ENCODE data around the gene ARSA.
"Not testable (repeated sequence)": the region's sequence is repeated elsewhere in the genome, so short reads cannot be mapped to it uniquely, and the experiment has no call there.

The ARSA gene

DNA sequence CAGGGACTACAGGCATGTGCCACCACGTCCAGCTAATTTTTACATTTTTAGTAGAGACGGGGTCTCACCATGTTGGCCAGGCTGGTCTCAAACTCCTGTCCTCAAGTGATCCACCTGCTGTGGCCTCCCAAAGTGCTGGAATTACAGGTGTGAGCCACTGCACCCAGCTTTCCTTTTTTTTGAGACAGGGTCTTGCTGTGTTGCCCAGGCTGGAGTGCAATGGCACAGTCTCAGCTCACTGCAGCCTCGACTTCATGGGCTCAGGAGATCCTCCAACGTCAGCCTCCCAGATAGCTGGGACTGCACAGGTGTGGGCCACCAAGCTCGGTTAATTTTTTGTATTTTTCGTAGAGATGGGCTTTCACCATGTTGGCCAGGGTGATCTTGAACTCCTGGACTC lies 26.7 kb upstream of the ARSA start:
- H3K27ac ChIP-seq (ENCODE audit: low read depth in 2 of 2, low read length in 2 of 2); H3K4me3 ChIP-seq (ENCODE audit: low read length in 2 of 2); H3K27me3 ChIP-seq (ENCODE audit: control insufficient read depth in 2 of 2, insufficient read depth in 2 of 2, low read length in 2 of 2); H3K36me3 ChIP-seq (ENCODE audit: control insufficient read depth in 2 of 2, insufficient read depth in 2 of 2, low read length in 2 of 2); H3K9ac ChIP-seq (ENCODE audit: low read depth in 1 of 2, low read length in 2 of 2); H3K4me1 ChIP-seq (ENCODE audit: control insufficient read depth in 2 of 2, insufficient read depth in 2 of 2, low read length in 2 of 2); H3K9me3 ChIP-seq (ENCODE audit: control insufficient read depth in 2 of 2, low read length in 2 of 2): not testable (repeated sequence)

DNA sequence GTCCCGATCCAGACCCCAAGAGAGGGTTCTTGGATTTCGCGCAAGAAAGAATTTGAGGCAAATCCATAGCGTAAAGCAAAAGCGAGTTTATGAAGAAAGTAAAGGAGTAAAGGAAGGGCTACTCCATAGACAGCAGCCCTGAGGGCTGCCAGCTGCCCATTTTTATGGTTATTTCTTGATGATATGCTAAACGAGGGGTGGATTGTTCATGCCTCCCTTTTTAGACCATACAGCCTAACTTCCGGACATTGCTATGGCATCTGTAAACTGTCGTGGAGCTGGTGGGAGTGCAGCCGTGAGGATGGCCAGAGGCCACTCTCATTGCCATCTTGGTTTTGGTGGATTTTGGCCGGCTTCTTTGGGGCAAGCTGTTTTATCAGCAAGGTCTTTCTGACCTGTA lies 25.3 kb upstream of the ARSA start:
- H3K9me3 ChIP-seq (ENCODE audit: control insufficient read depth in 2 of 2, low read length in 2 of 2): no peaks in the 10 kb centered on the region
- H3K27me3 ChIP-seq (ENCODE audit: control insufficient read depth in 2 of 2, insufficient read depth in 2 of 2, low read length in 2 of 2): peaks cover 0 to 8% of the 10 kb centered on the region in 2 donors
- no peak overlapping the region for H3K4me3 ChIP-seq (ENCODE audit: low read length in 2 of 2)
- H3K27ac ChIP-seq (ENCODE audit: low read depth in 2 of 2, low read length in 2 of 2): no peak overlapping the region
- H3K36me3 ChIP-seq (ENCODE audit: control insufficient read depth in 2 of 2, insufficient read depth in 2 of 2, low read length in 2 of 2): no peaks in the 10 kb centered on the region
- H3K4me1 ChIP-seq (ENCODE audit: control insufficient read depth in 2 of 2, insufficient read depth in 2 of 2, low read length in 2 of 2): no peaks in the 10 kb centered on the region
- no peak overlapping the region for H3K9ac ChIP-seq (ENCODE audit: low read depth in 1 of 2, low read length in 2 of 2)

DNA sequence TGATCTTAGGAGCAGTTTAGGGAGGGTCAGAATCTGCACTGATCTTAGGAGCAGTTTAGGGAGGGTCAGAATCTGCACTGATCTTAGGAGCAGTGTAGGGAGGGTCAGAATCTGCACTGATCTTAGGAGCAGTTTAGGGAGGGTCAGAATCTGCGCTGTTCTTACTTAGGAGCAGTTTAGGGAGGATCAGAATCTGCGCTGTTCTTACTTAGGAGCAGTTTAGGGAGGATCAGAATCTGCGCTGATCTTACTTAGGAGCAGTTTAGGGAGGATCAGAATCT lies 15.8 kb upstream of the ARSA start:
- peaks cover 8 to 11% of the 10 kb centered on the region in 2 donors for H3K27me3 ChIP-seq (ENCODE audit: control insufficient read depth in 2 of 2, insufficient read depth in 2 of 2, low read length in 2 of 2)

DNA sequence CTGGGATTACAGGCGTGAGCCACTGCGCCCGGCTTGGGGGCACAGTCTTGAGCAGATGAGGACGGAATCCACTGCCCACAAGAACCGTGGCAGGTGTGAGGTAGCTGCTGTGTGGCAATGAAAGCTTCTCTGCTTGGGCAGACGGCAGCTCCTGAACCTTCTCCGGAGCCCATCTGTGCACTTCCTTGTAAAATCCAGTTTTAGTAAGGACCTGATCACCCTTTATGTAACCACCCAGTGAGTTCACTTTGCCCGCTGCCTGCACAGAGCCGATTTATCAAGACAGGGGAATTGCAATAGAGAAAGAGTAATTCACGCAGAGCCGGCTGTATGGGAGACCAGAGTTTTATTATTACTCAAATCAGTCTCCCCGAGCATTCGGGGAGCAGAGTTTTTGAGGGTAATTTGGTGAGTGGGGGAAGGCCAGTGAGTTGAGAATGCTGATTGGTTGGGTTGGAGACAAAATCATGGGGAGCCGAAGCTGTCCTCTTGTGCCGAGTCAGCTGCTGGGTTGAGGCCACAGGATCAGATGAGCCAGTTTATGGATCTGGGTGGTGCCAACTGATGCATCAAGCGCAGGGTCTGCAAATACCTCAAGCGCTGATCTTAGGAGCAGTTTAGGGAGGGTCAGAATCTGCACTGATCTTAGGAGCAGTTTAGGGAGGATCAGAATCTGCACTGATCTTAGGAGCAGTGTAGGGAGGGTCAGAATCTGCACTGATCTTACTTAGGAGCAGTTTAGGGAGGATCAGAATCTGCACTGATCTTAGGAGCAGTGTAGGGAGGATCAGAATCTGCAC lies 15.3 kb upstream of the ARSA start:
- not testable (repeated sequence) for H3K27ac ChIP-seq (ENCODE audit: low read depth in 2 of 2, low read length in 2 of 2); H3K4me1 ChIP-seq (ENCODE audit: control insufficient read depth in 2 of 2, insufficient read depth in 2 of 2, low read length in 2 of 2); H3K9ac ChIP-seq (ENCODE audit: low read depth in 1 of 2, low read length in 2 of 2); H3K36me3 ChIP-seq (ENCODE audit: control insufficient read depth in 2 of 2, insufficient read depth in 2 of 2, low read length in 2 of 2); H3K4me3 ChIP-seq (ENCODE audit: low read length in 2 of 2); H3K9me3 ChIP-seq (ENCODE audit: control insufficient read depth in 2 of 2, low read length in 2 of 2)
- peaks cover 8 to 11% of the 10 kb centered on the region in 2 donors for H3K27me3 ChIP-seq (ENCODE audit: control insufficient read depth in 2 of 2, insufficient read depth in 2 of 2, low read length in 2 of 2)

More for the DNA sequence above, 15.8 kb upstream of the ARSA start:
- not testable (repeated sequence) for H3K27ac ChIP-seq (ENCODE audit: low read depth in 2 of 2, low read length in 2 of 2); H3K9me3 ChIP-seq (ENCODE audit: control insufficient read depth in 2 of 2, low read length in 2 of 2); H3K4me1 ChIP-seq (ENCODE audit: control insufficient read depth in 2 of 2, insufficient read depth in 2 of 2, low read length in 2 of 2); H3K4me3 ChIP-seq (ENCODE audit: low read length in 2 of 2); H3K9ac ChIP-seq (ENCODE audit: low read depth in 1 of 2, low read length in 2 of 2); H3K36me3 ChIP-seq (ENCODE audit: control insufficient read depth in 2 of 2, insufficient read depth in 2 of 2, low read length in 2 of 2)

DNA sequence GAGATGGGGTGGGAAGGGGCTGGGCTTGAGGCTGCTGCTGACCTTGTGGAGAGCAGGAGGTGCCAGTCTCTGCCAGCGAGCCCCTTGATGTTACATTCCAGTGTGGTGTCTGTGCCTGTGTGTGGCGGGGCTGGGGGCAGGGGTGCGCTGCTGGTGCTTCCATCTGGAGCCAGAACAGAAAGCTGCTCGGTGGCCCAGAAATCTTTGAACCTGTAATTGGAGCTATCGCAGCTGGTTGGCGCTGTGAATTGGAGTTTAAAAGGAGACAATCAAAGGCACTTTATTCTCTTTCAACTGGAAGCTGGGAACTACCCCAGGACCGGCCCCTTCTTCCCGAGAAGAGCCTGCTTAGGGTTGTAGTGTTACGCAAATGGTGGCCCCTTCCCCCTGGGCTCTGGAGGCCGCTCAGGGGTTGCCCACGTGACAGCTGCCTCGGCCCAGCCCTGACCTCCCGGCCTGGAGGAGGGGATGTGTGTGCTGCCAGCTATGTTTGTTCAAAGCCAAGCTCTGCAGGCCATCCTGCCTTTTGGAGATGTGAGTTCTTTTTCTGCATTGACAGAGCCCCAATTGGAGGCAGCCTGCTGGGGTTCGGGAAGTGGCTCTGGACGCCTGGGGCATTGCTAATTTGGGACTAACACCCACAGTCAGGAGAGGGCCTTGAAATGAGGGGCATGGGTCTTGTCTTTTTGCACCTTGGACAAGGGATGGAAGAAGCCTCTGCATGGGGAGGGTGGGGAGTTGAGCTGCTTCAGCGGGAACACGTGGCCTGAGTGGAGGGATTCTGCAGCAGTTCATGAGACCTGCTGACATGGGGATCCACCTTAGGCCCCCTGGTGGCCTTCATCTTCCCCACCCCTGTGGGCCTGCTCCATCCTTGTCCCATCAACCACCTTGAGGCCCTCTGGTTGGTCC lies 14.0 kb upstream of the ARSA start:
- H3K9me3 ChIP-seq (ENCODE audit: control insufficient read depth in 2 of 2, low read length in 2 of 2): no peaks in the 10 kb centered on the region
- H3K27me3 ChIP-seq (ENCODE audit: control insufficient read depth in 2 of 2, insufficient read depth in 2 of 2, low read length in 2 of 2): peaks cover 8 to 11% of the 10 kb centered on the region in 2 donors
- no peak overlapping the region for H3K9ac ChIP-seq (ENCODE audit: low read depth in 1 of 2, low read length in 2 of 2)
- no peak overlapping the region for H3K27ac ChIP-seq (ENCODE audit: low read depth in 2 of 2, low read length in 2 of 2)
- H3K4me1 ChIP-seq (ENCODE audit: control insufficient read depth in 2 of 2, insufficient read depth in 2 of 2, low read length in 2 of 2): no peaks in the 10 kb centered on the region
- H3K4me3 ChIP-seq (ENCODE audit: low read length in 2 of 2): no peak overlapping the region
- no peaks in the 10 kb centered on the region for H3K36me3 ChIP-seq (ENCODE audit: control insufficient read depth in 2 of 2, insufficient read depth in 2 of 2, low read length in 2 of 2)

DNA sequence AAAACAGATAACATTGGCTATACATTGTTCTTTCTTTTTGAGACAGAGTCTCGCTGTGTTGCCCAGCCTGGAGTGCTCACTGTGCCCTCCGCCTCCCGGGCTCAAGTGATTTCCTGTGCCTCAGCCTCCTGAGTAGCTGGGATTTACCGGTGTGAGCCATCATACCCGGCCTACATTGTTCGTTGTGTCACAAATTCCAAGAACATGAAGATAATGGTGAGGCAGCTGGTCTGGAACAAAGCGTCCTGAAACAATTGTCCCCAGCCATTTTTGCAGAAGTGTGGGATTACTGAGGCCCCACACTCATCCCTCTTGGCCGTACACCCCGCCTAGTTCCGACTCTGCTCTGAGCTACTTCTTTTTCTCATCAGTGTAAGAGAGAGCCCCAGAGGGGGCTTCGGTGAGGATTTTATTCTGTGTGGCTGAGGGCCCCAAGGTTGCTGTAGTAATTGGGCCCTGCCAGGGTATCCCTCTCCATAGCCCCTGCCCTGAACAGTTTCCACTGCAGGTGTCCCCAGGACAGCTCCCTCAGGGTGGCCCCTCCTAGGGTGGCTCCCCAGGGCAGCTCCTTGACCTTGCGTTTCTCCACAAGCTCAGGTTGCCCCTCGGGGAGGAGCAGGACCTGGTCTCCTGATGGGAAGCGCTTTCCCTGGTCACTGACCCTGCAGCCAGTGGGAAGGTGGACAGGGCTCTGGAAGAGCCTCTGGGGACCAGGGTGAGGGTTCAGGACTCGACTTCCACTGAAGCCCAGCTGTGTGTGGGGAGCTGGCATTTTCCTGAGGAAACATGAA lies 13.1 kb upstream of the ARSA start:
- Histone ChIP-seq H3K27me3 (ENCODE audit: control insufficient read depth in 2 of 2, insufficient read depth in 2 of 2, low read length in 2 of 2) (peaks cover 8 to 11% of the 10 kb centered on the region in 2 donors), H3K9ac (ENCODE audit: low read depth in 1 of 2, low read length in 2 of 2) (no peak overlapping the region), H3K36me3 (ENCODE audit: control insufficient read depth in 2 of 2, insufficient read depth in 2 of 2, low read length in 2 of 2) (no peaks in the 10 kb centered on the region), H3K4me1 (ENCODE audit: control insufficient read depth in 2 of 2, insufficient read depth in 2 of 2, low read length in 2 of 2) (no peaks in the 10 kb centered on the region), H3K4me3 (ENCODE audit: low read length in 2 of 2) (no peak overlapping the region), H3K9me3 (ENCODE audit: control insufficient read depth in 2 of 2, low read length in 2 of 2) (no peaks in the 10 kb centered on the region), H3K27ac (ENCODE audit: low read depth in 2 of 2, low read length in 2 of 2) (no peak overlapping the region)

DNA sequence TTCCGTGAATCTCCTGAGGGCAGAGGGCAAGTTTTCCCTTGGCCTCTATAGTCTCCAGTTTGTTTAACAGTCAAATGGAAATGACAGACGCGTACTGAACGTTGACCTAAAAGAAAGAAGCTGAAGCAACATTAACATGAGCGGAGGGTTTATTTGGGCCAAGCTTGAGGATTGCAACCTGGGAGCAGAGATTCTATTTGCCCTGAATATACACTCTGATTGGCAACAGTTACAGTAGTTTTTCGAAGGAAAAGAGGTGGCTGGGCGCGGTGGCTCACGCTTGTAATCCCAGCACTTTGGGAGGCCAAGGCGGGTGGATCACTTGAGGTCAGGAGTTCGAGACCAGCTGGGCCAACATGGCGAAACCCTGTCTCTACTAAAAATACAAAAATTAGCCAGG lies 12.3 kb upstream of the ARSA start:
- not testable (repeated sequence) for H3K9me3 ChIP-seq (ENCODE audit: control insufficient read depth in 2 of 2, low read length in 2 of 2); H3K27me3 ChIP-seq (ENCODE audit: control insufficient read depth in 2 of 2, insufficient read depth in 2 of 2, low read length in 2 of 2); H3K4me3 ChIP-seq (ENCODE audit: low read length in 2 of 2); H3K27ac ChIP-seq (ENCODE audit: low read depth in 2 of 2, low read length in 2 of 2); H3K9ac ChIP-seq (ENCODE audit: low read depth in 1 of 2, low read length in 2 of 2); H3K36me3 ChIP-seq (ENCODE audit: control insufficient read depth in 2 of 2, insufficient read depth in 2 of 2, low read length in 2 of 2); H3K4me1 ChIP-seq (ENCODE audit: control insufficient read depth in 2 of 2, insufficient read depth in 2 of 2, low read length in 2 of 2)

DNA sequence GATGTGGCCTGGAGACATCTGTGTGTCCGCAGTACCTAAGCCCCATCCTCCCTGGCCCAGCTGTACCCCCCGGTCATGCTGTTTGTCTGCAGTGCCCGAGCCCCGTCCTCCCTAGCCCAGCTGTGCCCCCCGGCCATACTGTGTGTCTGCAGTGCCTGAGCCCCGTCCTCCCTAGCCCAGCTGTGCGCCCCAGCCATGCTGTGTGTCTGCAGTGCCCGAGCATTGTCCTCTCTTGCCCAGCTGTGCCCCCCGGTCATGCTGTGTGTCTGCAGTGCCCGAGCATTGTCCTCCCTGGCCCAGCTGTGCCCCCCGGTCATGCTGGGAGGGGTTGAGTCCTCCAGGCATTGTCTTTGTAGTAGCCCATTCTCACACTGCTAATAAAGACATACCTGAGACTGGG lies 7.6 kb upstream of the ARSA start:
- Histone ChIP-seq H3K27ac (ENCODE audit: low read depth in 2 of 2, low read length in 2 of 2) (no peak overlapping the region), H3K4me3 (ENCODE audit: low read length in 2 of 2) (no peak overlapping the region), H3K9me3 (ENCODE audit: control insufficient read depth in 2 of 2, low read length in 2 of 2) (no peaks in the 10 kb centered on the region), H3K9ac (ENCODE audit: low read depth in 1 of 2, low read length in 2 of 2) (no peak overlapping the region), H3K36me3 (ENCODE audit: control insufficient read depth in 2 of 2, insufficient read depth in 2 of 2, low read length in 2 of 2) (no peaks in the 10 kb centered on the region), H3K27me3 (ENCODE audit: control insufficient read depth in 2 of 2, insufficient read depth in 2 of 2, low read length in 2 of 2) (no peaks in the 10 kb centered on the region), H3K4me1 (ENCODE audit: control insufficient read depth in 2 of 2, insufficient read depth in 2 of 2, low read length in 2 of 2) (no peaks in the 10 kb centered on the region)

DNA sequence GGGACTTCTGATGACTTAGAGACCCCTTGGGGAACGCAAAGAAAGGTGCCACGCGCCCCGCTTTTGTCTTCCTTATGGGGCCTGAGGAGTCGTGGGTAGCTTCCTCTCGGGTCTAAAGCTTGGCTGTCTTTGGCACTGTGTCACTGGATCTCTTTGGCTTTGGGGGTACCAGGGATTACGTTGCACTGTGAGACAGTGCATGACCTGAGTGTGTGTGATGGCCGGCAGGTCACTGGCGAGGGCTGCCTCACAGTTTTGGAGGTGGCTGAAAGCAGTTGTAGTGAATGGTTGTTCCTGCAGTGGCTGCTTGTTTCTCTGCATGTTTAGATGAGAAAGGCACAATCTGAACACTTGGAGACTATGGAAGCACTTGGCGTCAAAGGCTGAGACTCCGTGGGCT lies 5.8 kb upstream of the ARSA start:
- H3K27ac ChIP-seq (ENCODE audit: low read depth in 2 of 2, low read length in 2 of 2): no peak overlapping the region
- no peaks in the 10 kb centered on the region for H3K9me3 ChIP-seq (ENCODE audit: control insufficient read depth in 2 of 2, low read length in 2 of 2)
- peaks cover 2 to 3% of the 10 kb centered on the region in 2 donors for H3K4me1 ChIP-seq (ENCODE audit: control insufficient read depth in 2 of 2, insufficient read depth in 2 of 2, low read length in 2 of 2)
- no peaks in the 10 kb centered on the region for H3K36me3 ChIP-seq (ENCODE audit: control insufficient read depth in 2 of 2, insufficient read depth in 2 of 2, low read length in 2 of 2)
- no peak overlapping the region for H3K4me3 ChIP-seq (ENCODE audit: low read length in 2 of 2)
- no peaks in the 10 kb centered on the region for H3K27me3 ChIP-seq (ENCODE audit: control insufficient read depth in 2 of 2, insufficient read depth in 2 of 2, low read length in 2 of 2)
- H3K9ac ChIP-seq (ENCODE audit: low read depth in 1 of 2, low read length in 2 of 2): no peak overlapping the region

DNA sequence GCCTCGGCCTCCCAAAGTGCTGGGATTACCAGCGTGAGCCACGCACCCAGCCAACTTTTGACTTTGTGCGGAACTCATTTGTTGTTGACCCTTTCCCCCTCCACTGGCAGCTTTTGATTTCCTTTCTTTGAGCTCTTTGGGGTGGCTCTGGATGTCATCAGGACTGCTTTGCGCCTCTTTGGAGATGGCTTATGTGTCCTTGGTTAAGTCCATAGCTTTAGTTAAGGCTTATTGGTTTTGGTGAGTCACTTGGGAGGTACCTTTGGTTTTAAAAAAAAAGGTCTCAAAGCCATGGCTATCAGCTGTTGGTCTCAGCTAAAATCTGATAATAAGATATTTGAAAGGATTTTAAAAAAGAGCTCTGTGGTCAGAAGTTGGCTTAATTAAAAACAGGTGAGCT lies 5.1 kb upstream of the ARSA start:
- peaks cover 7 to 9% of the 10 kb centered on the region in 2 donors for H3K4me1 ChIP-seq (ENCODE audit: control insufficient read depth in 2 of 2, insufficient read depth in 2 of 2, low read length in 2 of 2)
- no peaks in the 10 kb centered on the region for H3K36me3 ChIP-seq (ENCODE audit: control insufficient read depth in 2 of 2, insufficient read depth in 2 of 2, low read length in 2 of 2)
- no peak overlapping the region for H3K9ac ChIP-seq (ENCODE audit: low read depth in 1 of 2, low read length in 2 of 2)
- no peak overlapping the region for H3K27ac ChIP-seq (ENCODE audit: low read depth in 2 of 2, low read length in 2 of 2)
- no peaks in the 10 kb centered on the region for H3K27me3 ChIP-seq (ENCODE audit: control insufficient read depth in 2 of 2, insufficient read depth in 2 of 2, low read length in 2 of 2)
- no peak overlapping the region for H3K4me3 ChIP-seq (ENCODE audit: low read length in 2 of 2)
- no peaks in the 10 kb centered on the region for H3K9me3 ChIP-seq (ENCODE audit: control insufficient read depth in 2 of 2, low read length in 2 of 2)
